ENCODE measurements around the gene CSGALNACT2.

Gene CSGALNACT2

DNA sequence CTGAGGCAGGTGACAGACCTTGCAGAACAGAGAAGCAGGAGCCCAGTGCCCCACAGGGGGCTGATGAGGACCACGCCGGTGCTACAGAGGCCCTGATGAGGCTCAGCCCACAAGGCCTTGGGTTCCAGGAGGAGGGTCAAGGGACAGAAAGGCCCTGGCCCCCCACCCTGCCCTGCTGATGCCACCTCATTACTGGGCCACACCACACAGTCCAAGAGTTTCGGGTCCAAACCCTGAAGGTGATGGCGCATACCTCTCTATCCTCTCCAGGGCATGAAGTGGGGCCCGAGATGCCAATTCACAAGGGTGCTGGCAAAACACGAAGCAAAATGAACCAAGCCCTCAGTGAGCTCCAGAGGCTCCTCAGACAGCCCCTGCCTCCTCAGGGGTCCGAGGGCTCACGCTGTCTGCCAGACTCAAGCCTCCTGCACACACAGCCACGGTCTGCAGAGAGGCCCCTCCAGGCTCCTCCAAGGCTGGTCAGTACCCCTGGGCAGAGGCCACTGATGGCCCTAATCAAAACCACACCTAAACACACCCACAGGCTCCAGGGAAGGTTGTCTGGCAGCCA lies 96.3 kb downstream of the CSGALNACT2 start:
- no peak for TF ChIP-seq CTCF (IDR thresholded peaks at IDR 0.05; ENCODE audit: insufficient read depth, low read length, poor library complexity, severe bottlenecking)
- H3K36me3 ChIP-seq (ENCODE audit: control insufficient read depth, insufficient read depth, low read length), result no peaks in the 10 kb centered on the region
- H3K27me3 ChIP-seq (replicated peaks; ENCODE audit: control insufficient read depth, insufficient read depth, low read length), result no peaks in the 10 kb centered on the region; the same call in 1 of the 2 replicates
- no peak overlapping the region for H3K4me3 ChIP-seq (replicated peaks; ENCODE audit: low read depth, low read length)
- DNase-seq (ENCODE audit: extremely low read depth, insufficient read length), result no peak

Data from GM06990 (cell line).